ENCODE data around the gene OTOG.
A peak's percentile ranks its signal among the peaks of the same experiment; 100 is the strongest.

OTOG gene

GRCh38 chr11:17543041-17543440 lies 4.0 kb upstream of the OTOG start:
- DNase-seq: no peak

- no peak for DNase-seq
These were observed 3.4 kb upstream of the OTOG start for GRCh38 chr11:17543574-17544180.

GRCh38 chr11:17544181-17544622 lies 2.9 kb upstream of the OTOG start, which contains the start of gene USH1C:
Gene USH1C, minus strand, starts transcription at chr11:17544416. Its CDS starts 109 bp downstream, at chr11:17544307.
- DNase-seq: peak; percentile 18

GRCh38 chr11:17546240-17546639 lies 819 bp upstream of the OTOG start:
- DNase-seq: no peak

GRCh38 chr11:17547932-17548331 lies 873 bp downstream of the OTOG start:
- DNase-seq: no peak

GRCh38 chr11:17548444-17548843 lies 1.4 kb downstream of the OTOG start:
- no peak for DNase-seq

GRCh38 chr11:17550450-17551346 lies 3.6 kb downstream of the OTOG start:
- DNase-seq: no peak

GRCh38 chr11:17551347-17552040 lies 4.4 kb downstream of the OTOG start:
- no peak for DNase-seq

- no peak for DNase-seq
These were observed 4.9 kb downstream of the OTOG start for GRCh38 chr11:17552041-17552355.

GRCh38 chr11:17552392-17553248 lies 5.6 kb downstream of the OTOG start:
- no peak for DNase-seq

GRCh38 chr11:17553249-17553546 lies 6.1 kb downstream of the OTOG start:
- no peak for DNase-seq

- DNase-seq: no peak
These were observed 7.4 kb downstream of the OTOG start for GRCh38 chr11:17554487-17554886.

GRCh38 chr11:17556999-17557398 lies 9.9 kb downstream of the OTOG start:
- DNase-seq: no peak

- no peak for DNase-seq
These were observed 11.1 kb downstream of the OTOG start for GRCh38 chr11:17558025-17558780.

GRCh38 chr11:17558916-17559315 lies 11.9 kb downstream of the OTOG start:
- no peak for DNase-seq

- DNase-seq: no peak
These were observed 12.5 kb downstream of the OTOG start for GRCh38 chr11:17559341-17560087.

GRCh38 chr11:17560281-17561110 lies 13.4 kb downstream of the OTOG start:
- no peak for DNase-seq

GRCh38 chr11:17561111-17561415 lies 14.0 kb downstream of the OTOG start:
- no peak for DNase-seq

GRCh38 chr11:17561526-17561925 lies 14.5 kb downstream of the OTOG start:
- no peak for DNase-seq

GRCh38 chr11:17563231-17563646 lies 16.2 kb downstream of the OTOG start:
- no peak for DNase-seq

All from CD4-positive, alpha-beta T cell treated with Interleukin-17A for 4 hours (primary cell).